ENCODE measurements around the gene COL20A1. TPM values are rescaled to one million over a fixed set of nuclear protein-coding genes. Genes with fewer than 3 reads are reported as not detected.

The COL20A1 gene
- total RNA-seq, 1 donor from 2014 or later = not detected

DNA sequence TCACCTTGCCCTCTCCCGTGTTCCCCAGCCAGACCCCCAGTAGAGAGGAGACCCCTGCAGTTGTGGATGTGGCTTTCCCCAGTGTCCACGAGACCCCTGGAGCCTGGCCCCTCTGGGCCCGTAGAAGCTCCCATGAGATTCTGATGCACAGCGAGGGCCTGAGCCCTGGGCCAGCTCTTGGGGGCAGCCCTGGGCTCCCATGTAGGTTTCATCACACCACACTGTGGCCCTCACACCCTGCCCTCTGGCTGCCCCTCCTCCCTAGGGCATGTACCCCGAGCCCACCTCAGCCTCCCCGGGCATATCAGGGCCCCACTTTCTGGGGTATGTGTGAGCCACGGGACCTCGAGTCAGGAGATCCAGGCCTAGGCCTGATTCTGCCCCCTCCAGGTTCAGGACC lies 75.2 kb downstream of the COL20A1 start:
- H3K27me3 Mint-ChIP-seq (ENCODE audit: unreplicated experiment) = peaks cover 7% of the 10 kb centered on the region
- no peaks in the 10 kb centered on the region for H3K4me1 Mint-ChIP-seq (ENCODE audit: unreplicated experiment)
- H3K36me3 Mint-ChIP-seq (ENCODE audit: low read depth, unreplicated experiment) = no peaks in the 10 kb centered on the region
- no peak overlapping the region for H3K27ac Mint-ChIP-seq (ENCODE audit: unreplicated experiment)
- H3K4me3 Mint-ChIP-seq (ENCODE audit: unreplicated experiment) = no peak overlapping the region
- TF ChIP-seq, protein P1, sequence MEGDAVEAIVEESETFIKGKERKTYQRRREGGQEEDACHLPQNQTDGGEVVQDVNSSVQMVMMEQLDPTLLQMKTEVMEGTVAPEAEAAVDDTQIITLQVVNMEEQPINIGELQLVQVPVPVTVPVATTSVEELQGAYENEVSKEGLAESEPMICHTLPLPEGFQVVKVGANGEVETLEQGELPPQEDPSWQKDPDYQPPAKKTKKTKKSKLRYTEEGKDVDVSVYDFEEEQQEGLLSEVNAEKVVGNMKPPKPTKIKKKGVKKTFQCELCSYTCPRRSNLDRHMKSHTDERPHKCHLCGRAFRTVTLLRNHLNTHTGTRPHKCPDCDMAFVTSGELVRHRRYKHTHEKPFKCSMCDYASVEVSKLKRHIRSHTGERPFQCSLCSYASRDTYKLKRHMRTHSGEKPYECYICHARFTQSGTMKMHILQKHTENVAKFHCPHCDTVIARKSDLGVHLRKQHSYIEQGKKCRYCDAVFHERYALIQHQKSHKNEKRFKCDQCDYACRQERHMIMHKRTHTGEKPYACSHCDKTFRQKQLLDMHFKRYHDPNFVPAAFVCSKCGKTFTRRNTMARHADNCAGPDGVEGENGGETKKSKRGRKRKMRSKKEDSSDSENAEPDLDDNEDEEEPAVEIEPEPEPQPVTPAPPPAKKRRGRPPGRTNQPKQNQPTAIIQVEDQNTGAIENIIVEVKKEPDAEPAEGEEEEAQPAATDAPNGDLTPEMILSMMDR (IDR thresholded peaks at IDR 0.05; ENCODE audit: unreplicated experiment) = no peak
- DNase-seq (ENCODE audit: low spot score) = no peak
- no peaks in the 10 kb centered on the region for H3K9me3 Mint-ChIP-seq (ENCODE audit: unreplicated experiment)

DNA sequence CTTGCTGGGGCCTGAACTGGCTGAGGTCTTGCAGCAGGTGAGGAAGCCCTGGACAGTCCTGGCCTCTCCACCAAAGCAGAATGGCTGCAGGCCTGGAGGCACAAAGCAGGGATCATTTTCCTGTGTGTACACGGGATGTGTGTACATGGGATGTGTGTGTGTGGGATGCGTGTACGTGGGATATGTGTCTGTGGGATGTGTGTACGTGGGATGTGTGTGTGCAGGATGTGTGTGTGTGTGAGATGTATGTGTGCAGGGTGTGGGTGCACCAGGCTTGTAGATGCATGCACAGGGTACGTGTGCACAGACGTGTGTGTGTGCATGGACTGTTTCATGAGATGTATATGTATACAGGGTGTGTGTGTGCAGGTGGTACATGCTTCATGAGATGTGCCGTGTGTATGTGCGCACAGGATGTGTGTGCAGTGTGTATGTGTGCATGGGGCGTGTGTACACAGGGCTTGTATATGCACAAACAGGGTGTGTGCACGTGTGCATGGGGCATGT lies 76.1 kb downstream of the COL20A1 start:
- Mint-ChIP-seq H3K27ac (ENCODE audit: unreplicated experiment) (no peak overlapping the region), H3K36me3 (ENCODE audit: low read depth, unreplicated experiment) (no peaks in the 10 kb centered on the region), H3K4me1 (ENCODE audit: unreplicated experiment) (no peaks in the 10 kb centered on the region), H3K27me3 (ENCODE audit: unreplicated experiment) (peaks cover 7% of the 10 kb centered on the region), H3K4me3 (ENCODE audit: unreplicated experiment) (no peak overlapping the region), H3K9me3 (ENCODE audit: unreplicated experiment) (no peaks in the 10 kb centered on the region)
- TF ChIP-seq, protein P1 (IDR thresholded peaks at IDR 0.05; ENCODE audit: unreplicated experiment) = no peak
- no peak for DNase-seq (ENCODE audit: low spot score)

DNA sequence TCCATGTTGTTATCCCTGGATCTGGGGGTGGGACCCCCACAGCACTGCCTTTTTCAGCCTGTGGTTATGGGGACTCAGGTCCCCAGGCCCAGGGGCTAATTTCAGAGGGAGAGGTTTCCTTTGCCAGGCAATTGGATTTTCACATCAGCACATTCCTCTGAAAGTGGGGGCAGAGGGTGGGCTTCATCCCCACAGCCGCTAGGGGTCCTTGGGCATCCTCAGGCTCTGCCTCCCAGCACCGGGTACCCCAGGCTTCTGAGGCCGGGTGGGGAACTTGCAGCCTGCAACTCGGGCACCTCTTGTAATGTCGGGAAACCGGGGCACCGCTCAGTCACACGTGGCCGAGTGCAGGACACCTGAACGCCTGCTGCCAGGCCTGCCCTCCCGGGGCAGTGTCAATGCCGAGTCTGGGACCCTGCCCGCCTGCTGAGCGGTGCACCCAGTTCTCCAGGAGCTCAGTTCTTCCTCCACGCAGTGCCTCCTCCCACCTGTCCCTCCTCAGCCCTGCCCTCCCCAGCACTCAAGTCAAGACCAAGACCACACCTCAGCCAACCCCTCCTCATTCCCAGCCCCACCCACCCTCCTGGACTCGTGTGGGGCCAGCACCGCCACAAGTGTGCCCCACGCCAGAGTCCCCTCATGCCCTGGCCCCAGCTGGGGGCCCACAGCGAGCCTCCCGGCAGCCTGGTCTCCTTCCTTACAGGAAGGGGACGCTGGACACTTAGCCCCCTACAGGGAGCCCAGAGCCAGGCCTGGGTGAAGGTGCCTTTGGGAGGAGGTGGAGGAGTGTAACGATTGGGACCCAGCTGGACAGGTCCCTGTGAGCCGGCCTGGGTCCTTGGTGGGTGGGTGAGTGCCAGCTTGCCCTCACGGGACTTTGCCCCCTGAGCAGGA lies 77.0 kb downstream of the COL20A1 start:
- TF ChIP-seq, protein P1 (IDR thresholded peaks at IDR 0.05; ENCODE audit: unreplicated experiment) = no peak
- Mint-ChIP-seq H3K27ac (ENCODE audit: unreplicated experiment) (no peak overlapping the region), H3K4me3 (ENCODE audit: unreplicated experiment) (no peak overlapping the region), H3K36me3 (ENCODE audit: low read depth, unreplicated experiment) (no peaks in the 10 kb centered on the region), H3K27me3 (ENCODE audit: unreplicated experiment) (peaks cover 4% of the 10 kb centered on the region), H3K9me3 (ENCODE audit: unreplicated experiment) (no peaks in the 10 kb centered on the region), H3K4me1 (ENCODE audit: unreplicated experiment) (no peaks in the 10 kb centered on the region)
- no peak for DNase-seq (ENCODE audit: low spot score)

DNA sequence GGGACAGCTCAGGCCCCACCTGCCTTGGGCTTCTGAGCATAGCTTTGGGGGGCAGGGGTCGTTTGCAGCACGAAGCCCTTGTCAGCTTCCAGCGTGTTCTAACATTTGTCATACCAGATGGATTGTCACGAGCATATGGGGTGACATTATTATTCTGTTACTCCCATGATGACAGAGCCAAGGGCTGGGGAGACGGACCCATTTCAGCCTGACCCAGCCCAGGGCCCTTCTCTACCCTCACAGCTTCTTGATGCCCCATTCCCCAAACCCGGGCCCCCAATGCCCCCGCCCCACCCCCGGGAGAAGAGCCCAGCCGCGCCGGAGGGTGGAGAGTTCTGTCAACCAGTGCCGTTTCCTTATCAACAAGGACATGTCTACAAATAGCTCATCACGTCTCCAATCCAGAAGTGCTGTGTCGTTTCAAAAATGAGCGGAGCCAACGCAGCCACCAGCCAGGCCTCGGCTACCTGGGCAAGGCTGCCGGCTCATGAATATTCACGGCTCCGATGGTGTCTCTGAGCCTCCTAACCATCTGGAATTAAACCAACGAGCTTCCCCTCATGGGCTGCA lies 77.7 kb downstream of the COL20A1 start:
- H3K4me3 Mint-ChIP-seq (ENCODE audit: unreplicated experiment) = no peak overlapping the region
- no peak overlapping the region for H3K27ac Mint-ChIP-seq (ENCODE audit: unreplicated experiment)
- H3K4me1 Mint-ChIP-seq (ENCODE audit: unreplicated experiment) = no peaks in the 10 kb centered on the region
- peaks cover 4% of the 10 kb centered on the region for H3K27me3 Mint-ChIP-seq (ENCODE audit: unreplicated experiment)
- TF ChIP-seq, protein P1 (IDR thresholded peaks at IDR 0.05; ENCODE audit: unreplicated experiment) = no peak
- H3K9me3 Mint-ChIP-seq (ENCODE audit: unreplicated experiment) = no peaks in the 10 kb centered on the region
- no peak for DNase-seq (ENCODE audit: low spot score)
- H3K36me3 Mint-ChIP-seq (ENCODE audit: low read depth, unreplicated experiment) = no peaks in the 10 kb centered on the region
